GM10266 (cell line): ENCODE data around the gene GALNT18.

Experiments used
- DNase-seq: peaks from one replicate; pipeline ENCODE4 v3.0.0; 2012; ENCODE audit errors: extremely low spot score
- TF ChIP-seq, protein P1 (sequence below): IDR thresholded peaks from 2 replicates; pipeline ENCODE4 v1.5.1; 2012; ENCODE audit warnings: mild to moderate bottlenecking, low read depth; ENCODE audit not compliant: control insufficient read depth, insufficient read depth; ENCODE audit errors: missing control alignments

The GALNT18 gene

DNA sequence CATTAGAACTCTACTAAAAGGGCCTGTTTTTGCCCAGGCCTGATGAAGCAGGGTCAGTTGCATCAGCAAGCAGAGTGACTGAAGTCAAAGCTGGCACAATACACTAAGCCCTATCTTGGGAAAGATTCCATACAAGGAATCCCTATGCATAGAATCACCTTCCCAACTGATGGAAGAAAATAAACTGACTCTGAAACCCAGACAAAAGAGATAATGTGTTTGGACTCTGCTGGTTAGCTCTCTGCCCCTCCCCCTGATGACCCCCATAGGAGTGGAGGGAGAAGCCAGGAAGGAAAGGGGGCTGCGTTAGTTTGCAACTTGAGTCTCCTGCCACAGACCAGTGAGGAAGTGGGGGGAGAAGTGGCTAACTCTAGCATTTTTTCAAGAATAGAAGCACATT lies 32.9 kb downstream of the GALNT18 start:
- DNase-seq = no peak
- TF ChIP-seq, protein P1, sequence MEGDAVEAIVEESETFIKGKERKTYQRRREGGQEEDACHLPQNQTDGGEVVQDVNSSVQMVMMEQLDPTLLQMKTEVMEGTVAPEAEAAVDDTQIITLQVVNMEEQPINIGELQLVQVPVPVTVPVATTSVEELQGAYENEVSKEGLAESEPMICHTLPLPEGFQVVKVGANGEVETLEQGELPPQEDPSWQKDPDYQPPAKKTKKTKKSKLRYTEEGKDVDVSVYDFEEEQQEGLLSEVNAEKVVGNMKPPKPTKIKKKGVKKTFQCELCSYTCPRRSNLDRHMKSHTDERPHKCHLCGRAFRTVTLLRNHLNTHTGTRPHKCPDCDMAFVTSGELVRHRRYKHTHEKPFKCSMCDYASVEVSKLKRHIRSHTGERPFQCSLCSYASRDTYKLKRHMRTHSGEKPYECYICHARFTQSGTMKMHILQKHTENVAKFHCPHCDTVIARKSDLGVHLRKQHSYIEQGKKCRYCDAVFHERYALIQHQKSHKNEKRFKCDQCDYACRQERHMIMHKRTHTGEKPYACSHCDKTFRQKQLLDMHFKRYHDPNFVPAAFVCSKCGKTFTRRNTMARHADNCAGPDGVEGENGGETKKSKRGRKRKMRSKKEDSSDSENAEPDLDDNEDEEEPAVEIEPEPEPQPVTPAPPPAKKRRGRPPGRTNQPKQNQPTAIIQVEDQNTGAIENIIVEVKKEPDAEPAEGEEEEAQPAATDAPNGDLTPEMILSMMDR = no peak

DNA sequence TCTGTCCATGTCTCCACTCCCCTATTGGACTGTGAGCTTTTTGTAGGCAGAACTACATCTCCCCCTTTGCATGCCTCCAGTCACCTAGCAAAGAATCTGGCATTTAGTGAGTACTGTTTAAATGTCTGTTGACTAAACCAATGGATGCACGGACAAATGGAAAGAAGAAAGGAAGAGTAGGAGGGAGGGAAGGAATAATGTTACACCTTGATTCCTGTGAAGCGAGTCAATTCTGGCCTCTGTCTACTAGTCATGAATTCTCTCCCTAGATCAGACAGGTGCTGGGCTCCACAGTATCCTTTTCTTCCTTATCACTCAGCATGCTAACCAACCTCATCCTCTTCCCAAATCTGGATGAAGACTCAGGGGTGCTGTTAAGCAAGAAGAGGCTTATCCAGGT lies 33.6 kb downstream of the GALNT18 start:
- TF ChIP-seq, protein P1 = no peak
- DNase-seq = no peak

DNA sequence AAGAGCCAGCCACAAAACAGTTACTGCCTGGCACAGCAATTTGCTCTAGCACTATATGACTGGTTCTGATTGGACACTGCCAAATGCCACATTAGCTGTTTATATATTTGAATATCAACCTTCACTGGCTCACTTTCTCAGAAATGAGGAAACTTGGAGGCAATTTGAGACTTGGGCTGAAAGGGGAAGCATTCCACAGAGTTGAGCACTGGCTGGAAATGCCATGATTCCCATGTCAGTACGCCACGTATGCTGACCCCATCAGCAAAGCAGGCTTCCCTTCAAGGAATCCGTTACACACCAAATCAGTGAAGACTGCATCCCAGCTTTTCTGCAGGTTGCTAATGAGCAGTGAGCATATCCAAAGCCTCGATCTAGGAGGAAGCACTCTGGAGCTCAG lies 34.7 kb downstream of the GALNT18 start:
- no peak for DNase-seq
- TF ChIP-seq, protein P1 = no peak

DNA sequence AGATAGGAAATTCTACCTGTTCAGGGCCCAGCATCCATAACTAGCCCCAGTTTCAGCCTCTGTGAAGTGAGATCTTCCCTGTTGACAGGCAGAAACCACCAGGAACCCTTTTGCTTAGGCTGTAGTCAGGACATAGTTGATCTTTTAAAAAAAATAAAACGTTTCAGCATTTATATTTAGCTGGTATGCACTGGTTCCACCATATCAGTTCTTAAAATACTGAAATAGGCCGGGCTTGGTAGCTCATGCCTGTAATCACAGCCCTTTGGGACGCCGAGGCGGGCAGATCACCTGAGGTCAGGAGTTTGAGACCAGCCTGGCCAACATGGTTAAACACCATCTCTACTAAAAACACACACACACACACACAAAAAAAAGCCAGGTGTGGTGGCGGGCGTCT lies 35.3 kb downstream of the GALNT18 start:
- DNase-seq = no peak
- TF ChIP-seq, protein P1 = no peak

DNA sequence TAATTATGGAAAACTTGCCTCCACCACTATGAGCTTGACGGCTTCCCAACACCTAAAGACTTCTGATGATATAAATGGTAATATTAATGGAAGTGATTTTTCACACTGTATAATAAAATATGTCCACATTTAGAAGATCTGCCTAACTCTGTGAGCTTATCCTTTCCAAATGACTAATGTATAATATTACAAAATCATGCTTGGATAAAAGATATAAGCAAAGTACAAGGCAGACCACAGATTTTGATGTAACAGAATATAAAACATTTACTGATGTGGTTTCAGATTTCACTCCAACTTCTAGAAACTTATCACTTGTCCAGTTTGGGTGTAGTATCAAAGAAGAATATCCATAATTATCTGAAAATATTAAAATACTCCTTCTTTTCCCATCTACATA lies 36.9 kb downstream of the GALNT18 start:
- TF ChIP-seq, protein P1 = no peak
- DNase-seq = no peak

DNA sequence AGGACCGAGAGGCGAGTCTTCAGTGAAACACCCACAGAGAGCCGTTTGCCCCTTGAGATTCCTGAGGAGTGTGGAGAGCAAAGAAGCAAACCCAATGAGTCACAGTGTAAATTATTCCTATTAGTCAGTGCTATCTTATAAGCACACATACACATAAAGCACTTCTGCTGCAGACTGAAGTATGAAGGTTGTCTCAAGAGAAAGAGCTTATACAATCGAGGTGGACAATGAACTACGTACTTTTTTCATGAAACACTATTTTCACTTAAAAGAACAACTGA lies 37.3 kb downstream of the GALNT18 start:
- TF ChIP-seq, protein P1 = no peak
- no peak for DNase-seq

DNA sequence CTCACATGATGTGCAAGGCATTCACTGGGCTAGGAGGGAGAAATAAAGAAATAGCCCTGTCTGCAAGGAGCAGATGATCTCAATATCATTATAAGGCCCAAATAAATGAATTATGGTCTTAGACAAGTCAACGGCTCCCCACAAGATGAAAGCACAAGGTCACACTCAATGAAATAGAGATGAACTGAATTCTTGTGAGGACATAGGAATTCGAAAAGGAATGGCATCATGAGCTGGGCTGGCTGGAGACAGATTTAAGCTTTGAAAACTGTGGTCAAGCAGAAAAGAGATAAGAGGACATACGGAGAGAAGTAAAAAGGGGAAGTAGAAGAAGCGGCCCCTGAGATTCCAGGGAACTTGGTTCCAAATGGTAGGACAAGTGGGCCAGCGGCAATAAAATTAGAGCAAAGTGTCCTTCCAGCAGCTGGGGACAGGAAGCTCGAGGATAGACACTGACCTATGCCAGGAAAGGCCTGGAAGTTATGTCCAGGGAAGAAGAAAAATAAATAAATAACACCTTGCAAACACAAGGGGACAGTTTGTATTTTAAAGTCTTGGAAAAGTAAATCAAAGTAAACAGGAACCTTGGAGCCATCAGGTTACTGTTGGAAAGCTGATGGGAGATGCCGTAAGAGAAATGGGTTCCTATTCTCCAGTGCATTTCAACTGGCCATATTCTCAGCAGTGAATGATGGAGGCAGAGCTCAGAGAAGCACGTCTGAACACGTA lies 37.8 kb downstream of the GALNT18 start:
- TF ChIP-seq, protein P1 = no peak
- no peak for DNase-seq
